ENCODE measurements around the gene SLC6A8.

DNA sequence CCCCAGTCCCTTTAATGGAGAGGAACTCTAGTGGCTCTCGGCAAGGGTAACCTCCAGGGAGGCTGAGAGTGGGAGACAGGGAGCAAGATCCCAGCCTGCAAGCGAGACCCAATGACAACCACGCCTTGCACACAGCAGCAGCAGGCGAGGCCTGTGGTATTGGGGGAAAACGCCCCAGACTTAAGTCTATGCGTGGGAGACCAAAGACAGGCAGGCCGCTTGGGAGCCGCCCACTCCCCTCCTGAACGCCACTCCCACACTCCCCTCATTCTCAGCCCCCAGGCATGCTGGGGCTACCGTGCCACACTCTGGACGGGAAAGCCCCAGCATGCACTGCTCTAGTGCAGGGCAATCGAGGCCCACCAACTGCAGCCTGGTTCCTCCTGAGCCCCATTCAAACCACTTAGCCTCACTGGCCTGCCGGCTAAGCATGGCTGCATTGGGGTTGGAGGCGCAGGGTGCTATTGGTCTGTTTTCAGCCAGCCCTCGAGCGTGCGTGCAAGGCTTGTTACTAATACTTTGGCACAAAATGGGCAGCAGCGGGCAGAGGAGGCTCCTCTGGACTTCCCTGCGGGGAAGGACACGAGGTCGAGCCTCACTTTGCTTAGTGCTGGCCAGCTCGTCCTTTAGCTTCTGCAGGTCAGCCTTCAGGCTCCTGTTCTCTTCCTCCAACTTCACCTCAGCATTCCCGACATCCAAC, 14.8 kb downstream of the SLC6A8 start:
- no peak for TF ChIP-seq POLR2AphosphoS5 (IDR thresholded peaks at IDR 0.05; ENCODE audit: borderline replicate concordance, low read depth, low read length)
- TF ChIP-seq EZH2 (IDR thresholded peaks at IDR 0.05), result no peak
- TF ChIP-seq FOXP2 (optimal IDR thresholded peaks at IDR 0.05; ENCODE audit: control extremely low read depth, extremely low read length, insufficient read depth), result no peak

All from SK-N-MC (cell line).